Stimulated activated CD8-positive, alpha-beta memory T cell treated with anti-CD3 and anti-CD28 coated beads, Interleukin-7, amount 100 ng/mL, for 48 hours (primary cell): ENCODE measurements around the gene KRTAP10-4.
"Not testable (repeated sequence)": the region's sequence is repeated elsewhere in the genome, so short reads cannot be mapped to it uniquely, and the experiment has no call there.

Experiments used
- DNase-seq, 2 donors: peaks; one replicate each; pipeline ENCODE4 v3.0.0-alpha.2; 2020; ENCODE audit warnings: low read depth in 1 of 2; ENCODE audit errors: extremely low read depth in 1 of 2

Gene KRTAP10-4

GRCh38 chr21:44533891-44534627 lies 39.5 kb upstream of the KRTAP10-4 start:
- no peak for DNase-seq

- DNase-seq = no peak
These were observed 38.8 kb upstream of the KRTAP10-4 start for GRCh38 chr21:44534688-44535087.

- no peak for DNase-seq
These were observed 37.6 kb upstream of the KRTAP10-4 start for GRCh38 chr21:44535963-44536362.

GRCh38 chr21:44537930-44538911 lies 35.3 kb upstream of the KRTAP10-4 start:
- DNase-seq = no peak

GRCh38 chr21:44539046-44539445 lies 34.5 kb upstream of the KRTAP10-4 start:
- no peak for DNase-seq

- DNase-seq = no peak
These were observed 33.4 kb upstream of the KRTAP10-4 start, which contains the start of gene KRTAP10-1 for GRCh38 chr21:44539991-44540666. Gene KRTAP10-1 (minus strand): TSS chr21:44540195. CDS start chr21:44540150, 45 bp downstream.

GRCh38 chr21:44540741-44541288 lies 32.7 kb upstream of the KRTAP10-4 start:
- DNase-seq = no peak

- DNase-seq = no peak
These were observed 30.8 kb upstream of the KRTAP10-4 start for GRCh38 chr21:44542716-44543115.

- DNase-seq = no peak
These were observed 29.0 kb upstream of the KRTAP10-4 start for GRCh38 chr21:44544566-44544965.

GRCh38 chr21:44547656-44548331 lies 25.7 kb upstream of the KRTAP10-4 start:
- DNase-seq = no peak

- no peak for DNase-seq
These were observed 25.1 kb upstream of the KRTAP10-4 start for GRCh38 chr21:44548381-44548780.

GRCh38 chr21:44548922-44549321 lies 24.6 kb upstream of the KRTAP10-4 start:
- DNase-seq = no peak

- DNase-seq = no peak
These were observed 23.9 kb upstream of the KRTAP10-4 start for GRCh38 chr21:44549525-44550211.

GRCh38 chr21:44550285-44550684 lies 23.2 kb upstream of the KRTAP10-4 start:
- DNase-seq = not testable (repeated sequence)

GRCh38 chr21:44550807-44551206 lies 22.7 kb upstream of the KRTAP10-4 start:
- no peak for DNase-seq

- DNase-seq = no peak
These were observed 22.1 kb upstream of the KRTAP10-4 start, which contains the start of gene KRTAP10-2 for GRCh38 chr21:44551340-44551961. Gene KRTAP10-2 (minus strand): TSS chr21:44551505. CDS start chr21:44551458, 47 bp downstream.

- DNase-seq = no peak
These were observed 21.4 kb upstream of the KRTAP10-4 start for GRCh38 chr21:44552136-44552535.

- DNase-seq = no peak
These were observed 20.8 kb upstream of the KRTAP10-4 start for GRCh38 chr21:44552681-44553080.
